PC-9 (cell line): ENCODE measurements around the gene PITPNB.

Experiments
- EZH2 ChIP-seq: fragments of 200-600 bp; sonication (generic); IDR thresholded peaks from 2 replicates; pipeline ENCODE4 v1.8.0; 2017; ENCODE audit warnings: antibody characterized with exemption, low read depth
- TF ChIP-seq, protein P1 (sequence below): fragments of 200-600 bp; sonication (generic); conservative IDR thresholded peaks from 2 replicates; pipeline ENCODE4 v1.6.1; 2017; ENCODE audit warnings: mixed run types, antibody characterized with exemption, mild to moderate bottlenecking, moderate library complexity

GRCh38 chr22:27842201-27842600 lies 76.9 kb downstream of the PITPNB start:
- TF ChIP-seq, protein P1, sequence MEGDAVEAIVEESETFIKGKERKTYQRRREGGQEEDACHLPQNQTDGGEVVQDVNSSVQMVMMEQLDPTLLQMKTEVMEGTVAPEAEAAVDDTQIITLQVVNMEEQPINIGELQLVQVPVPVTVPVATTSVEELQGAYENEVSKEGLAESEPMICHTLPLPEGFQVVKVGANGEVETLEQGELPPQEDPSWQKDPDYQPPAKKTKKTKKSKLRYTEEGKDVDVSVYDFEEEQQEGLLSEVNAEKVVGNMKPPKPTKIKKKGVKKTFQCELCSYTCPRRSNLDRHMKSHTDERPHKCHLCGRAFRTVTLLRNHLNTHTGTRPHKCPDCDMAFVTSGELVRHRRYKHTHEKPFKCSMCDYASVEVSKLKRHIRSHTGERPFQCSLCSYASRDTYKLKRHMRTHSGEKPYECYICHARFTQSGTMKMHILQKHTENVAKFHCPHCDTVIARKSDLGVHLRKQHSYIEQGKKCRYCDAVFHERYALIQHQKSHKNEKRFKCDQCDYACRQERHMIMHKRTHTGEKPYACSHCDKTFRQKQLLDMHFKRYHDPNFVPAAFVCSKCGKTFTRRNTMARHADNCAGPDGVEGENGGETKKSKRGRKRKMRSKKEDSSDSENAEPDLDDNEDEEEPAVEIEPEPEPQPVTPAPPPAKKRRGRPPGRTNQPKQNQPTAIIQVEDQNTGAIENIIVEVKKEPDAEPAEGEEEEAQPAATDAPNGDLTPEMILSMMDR = no peak
- no peak for TF ChIP-seq EZH2
